Ovary (tissue), 9 donors: Measurements from ENCODE around the gene CKS2. TPM values are rescaled to one million over a fixed set of nuclear protein-coding genes. Genes with fewer than 3 reads are reported as not detected.

Experiments used
- DNase-seq, 5 donors: peaks; one replicate each; pipeline ENCODE4 v3.0.0-alpha.2; 2019 to 2020
- H3K27ac ChIP-seq, 2 donors: fragments of 200-600 bp; one replicate each; pipeline versions ENCODE4 v1.5.1 to v1.8.0; 2019 to 2022
- H3K27me3 ChIP-seq: fragments of 200-600 bp; one replicate; pipeline ENCODE4 v1.8.0; 2022
- H3K36me3 ChIP-seq: fragments of 200-600 bp; sonication (generic); one replicate; pipeline ENCODE4 v1.5.1; 2019
- H3K4me1 ChIP-seq: one replicate; pipeline ENCODE4 v1.8.1; 2013; ENCODE audit warnings: mild to moderate bottlenecking, moderate library complexity; ENCODE audit not compliant: insufficient read depth
- H3K4me3 ChIP-seq: fragments of 200-600 bp; sonication (generic); one replicate; pipeline ENCODE4 v1.5.1; 2017
- H3K9me3 ChIP-seq, 2 donors: fragments of 200-600 bp in 1 of 2; sonication (generic) in 1 of 2; one replicate each; pipeline versions ENCODE4 v1.5.1 to v1.8.1; 2013 to 2019; ENCODE audit warnings: mild to moderate bottlenecking in 1 of 2, moderate library complexity in 1 of 2
- CTCF ChIP-seq, 3 donors: fragments of 450-650 bp in 2 of 3; fragments of 200-600 bp in 1 of 3; IDR thresholded peaks; one replicate each; pipeline versions ENCODE4 v1.5.1 to v1.8.0; 2016 to 2022; ENCODE audit warnings: antibody characterized with exemption in 3 of 3, mild to moderate bottlenecking in 1 of 3
- EP300 ChIP-seq: sonication (generic); formaldehyde crosslinking; IDR thresholded peaks from one replicate; pipeline ENCODE4 v1.6.1; 2017; ENCODE audit warnings: antibody characterized with exemption
- POLR2A ChIP-seq: fragments of 450-650 bp; IDR thresholded peaks from one replicate; pipeline ENCODE4 v1.6.1; 2017; ENCODE audit warnings: antibody characterized with exemption, mild to moderate bottlenecking, moderate library complexity
- WGBS, 3 donors: extraction: QIAGEN DNeasy Blood & Tissue Kit in 1 of 3; methylation state at CpG; one replicate each; pipeline versions ENCODE4 v1.1.5 to v1.1.7; 2013 to 2017; 5-methylcytosine and 5-hydroxymethylcytosine counted together
- intact Hi-C, 4 donors: fragments of 100-400 bp; cut with DNase I; formaldehyde crosslinking; loops; one replicate each; pipeline versions ENCODE4 v1.11.0 to v1.15.1; 2022 to 2023
- polyA plus RNA-seq, 2 donors: library from polyadenylated mRNA; stranded (reverse); fragments of 200-250 nt in 1 of 2; fragments of 350-450 nt in 1 of 2; fragmentation: Illumina TruSeq in 1 of 2; extraction: RNeasy Lipid Tissue Mini Kit (QIAGEN cat#74804) in 1 of 2; gene quantifications; one replicate each; pipeline ENCODE4 v1.2.3, GENCODE V29; 2013 to 2014
- total RNA-seq, 7 donors: library from RNA; depleted of rRNA in 2 of 7; stranded (reverse); fragments of >200 nt in 2 of 7; fragmentation: NEBNext Ultra II Directional in 3 of 7; extraction: Animal tissue kit (Norgen Biotek cat#: 25700) in 3 of 7; gene quantifications; one replicate each; pipeline versions ENCODE4 v1.1.0 to v1.2.4, GENCODE V29; 2016 to 2023
- donor health status: DM: no; HTN: no; CAD: no; lungs with moderate emphysema.
- donor health status: DM: no; HTN: no; CAD: no.
- donor health status: Bipolar disorder and iron deficiency.
- donor health status: DM: yes; HTN: yes; CAD: no.
- donor health status: DM: no; HTN: no; CAD: no.
- donor health status: DM: yes; HTN: yes; CAD: no.

CKS2 gene
- total and polyA plus RNA-seq, 9 donors, result 2.9 to 13.8 (median 7.6) TPM

DNA sequence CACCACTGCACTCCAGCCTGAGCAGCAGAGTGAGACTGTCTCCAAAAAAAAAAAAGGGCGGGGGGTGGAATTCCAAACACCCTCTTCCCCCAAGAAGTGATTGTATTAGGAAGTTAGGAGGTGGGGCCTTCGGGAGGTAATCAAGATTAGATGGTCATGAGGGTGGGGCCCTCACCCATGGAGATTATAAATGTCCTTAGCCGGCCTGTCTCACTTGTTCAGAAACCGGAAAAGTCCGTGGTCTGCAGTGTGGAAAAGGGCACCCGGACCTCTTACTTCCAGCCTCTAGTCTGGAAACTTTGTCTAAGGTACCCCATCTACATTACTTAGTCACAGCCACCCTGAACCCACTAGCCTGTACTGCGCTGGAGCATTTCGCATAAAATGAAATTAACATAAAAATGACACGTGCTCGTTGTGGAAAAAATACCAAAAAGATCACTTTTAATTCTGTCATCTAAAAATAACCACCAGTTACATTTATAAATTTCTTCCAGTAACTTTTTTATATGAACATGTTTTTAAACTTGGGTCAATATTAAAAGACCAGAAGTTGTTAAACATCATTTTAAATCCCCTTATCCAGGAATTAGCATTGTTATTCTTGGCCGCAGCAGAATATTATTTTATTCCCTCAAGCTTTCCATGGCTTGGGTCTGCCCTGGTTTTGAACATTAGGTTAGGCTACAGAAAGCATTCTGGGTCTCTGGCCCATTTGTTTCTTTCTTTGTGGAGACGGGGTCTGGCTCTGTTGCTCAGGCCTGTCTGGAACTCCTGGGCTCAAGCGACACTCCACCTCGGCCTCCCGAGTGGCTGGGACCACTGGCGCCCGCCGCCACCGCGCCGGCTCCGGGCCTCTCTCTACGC, 1.2 kb upstream of the CKS2 start:
- H3K36me3 ChIP-seq, result no peaks in the 10 kb centered on the region
- peaks cover 10% of the 10 kb centered on the region for H3K4me1 ChIP-seq
- intact Hi-C loops, result loop anchor here in 2 of 4 donors (1.0 to 10.0 kb wide), 3 partner anchors 8 to 925 kb away; partner anchors contain the start of genes SECISBP2 (in 1 of the 2) and SPIN1 (in 1 of the 2)
- DNase-seq, result peak in 1 of 5 donors; percentile 25
- TF ChIP-seq POLR2A (no peak), CTCF (IDR thresholded peaks at IDR 0.05) (no peak), EP300 (no peak)
- WGBS, 3 donors, result 20 to 27% (median 21%) methylated on average over 23 of the region's 23 CpGs
- H3K4me3 ChIP-seq, result peak overlapping the region; percentile 62
- H3K9me3 ChIP-seq, result no peaks in the 10 kb centered on the region
- peak overlapping the region; percentile 100 for H3K27ac ChIP-seq
- H3K27me3 ChIP-seq, result no peaks in the 10 kb centered on the region

DNA sequence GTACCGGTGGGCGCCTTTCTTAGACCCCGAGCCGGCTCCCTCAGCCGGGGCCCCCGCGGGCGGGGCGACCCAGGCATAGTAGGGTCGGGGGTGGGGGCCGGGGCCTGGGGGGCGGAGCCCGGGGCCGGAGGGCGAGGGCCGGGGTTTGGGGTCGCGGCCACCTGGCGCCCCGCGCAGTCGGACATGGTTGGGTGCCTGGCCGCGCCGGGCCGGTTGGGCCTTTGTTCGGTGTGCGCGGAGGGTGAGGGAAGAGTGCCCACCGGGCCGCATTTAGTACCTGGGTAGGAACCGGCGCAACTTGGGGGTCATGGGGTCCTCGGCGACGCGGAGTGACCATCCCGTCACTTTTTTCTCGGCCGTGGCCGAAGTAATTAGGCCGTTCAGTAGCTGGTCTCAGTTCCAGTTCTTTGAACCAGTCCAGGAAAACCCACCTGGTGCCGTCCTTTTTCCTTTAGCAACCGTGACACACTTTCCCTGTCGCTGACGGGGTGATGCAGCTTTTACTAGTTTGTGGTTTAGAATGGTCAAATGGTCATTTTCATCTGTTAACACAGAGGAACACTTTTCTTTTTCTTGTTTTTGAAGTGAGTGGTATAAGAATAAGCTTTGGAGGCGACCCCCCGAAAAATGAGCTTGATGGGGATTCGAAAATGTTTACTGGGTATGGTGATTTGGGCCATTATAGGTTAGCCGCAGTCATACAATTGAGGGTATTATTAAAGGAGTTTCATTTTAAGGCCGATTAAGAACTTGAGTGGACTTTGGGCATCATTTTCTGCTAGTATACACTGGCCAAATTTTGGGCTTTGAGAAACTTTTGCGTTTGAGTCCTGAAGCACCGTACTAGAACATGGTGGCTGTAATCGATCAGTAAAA, 589 bp downstream of the CKS2 start:
- DNase-seq, result peak in 1 of 5 donors; percentile 32
- no peaks in the 10 kb centered on the region for H3K36me3 ChIP-seq
- H3K9me3 ChIP-seq, result no peaks in the 10 kb centered on the region
- H3K27me3 ChIP-seq, result no peaks in the 10 kb centered on the region
- peak overlapping the region; percentile 71 for H3K4me3 ChIP-seq
- H3K4me1 ChIP-seq, result peaks cover 10% of the 10 kb centered on the region
- peak overlapping the region in 1 of 2 donors; percentile 10 for H3K27ac ChIP-seq
- WGBS, 3 donors, result 0 to 1% (median 1%) methylated on average over 40 to 54 of the region's 54 CpGs
- TF ChIP-seq CTCF (IDR thresholded peaks at IDR 0.05) (no peak), EP300 (no peak), POLR2A (no peak)
- intact Hi-C loops, result loop anchor here in 2 of 4 donors (10.0 kb wide), 2 partner anchors 793 to 927 kb away; partner anchors contain the start of gene SPIN1 (in 1 of the 2)

- 1 to 2% (median 2%) methylated on average over 8 of the region's 8 CpGs for WGBS, 3 donors
- Histone ChIP-seq H3K27ac (no peak overlapping the region), H3K27me3 (no peaks in the 10 kb centered on the region), H3K9me3 (no peaks in the 10 kb centered on the region), H3K4me3 (no peak overlapping the region), H3K36me3 (no peaks in the 10 kb centered on the region), H3K4me1 (peaks cover 10% of the 10 kb centered on the region)
- no peak for DNase-seq
- no peak for TF ChIP-seq EP300
- no peak for TF ChIP-seq CTCF (IDR thresholded peaks at IDR 0.05)
- TF ChIP-seq POLR2A, result no peak
- intact Hi-C loops, result loop anchor here in 2 of 4 donors (10.0 kb wide), 2 partner anchors 793 to 927 kb away; partner anchors contain the start of gene SPIN1 (in 1 of the 2)
Observed at GRCh38 chr9:89312222-89312571, 1.2 kb downstream of the CKS2 start.

DNA sequence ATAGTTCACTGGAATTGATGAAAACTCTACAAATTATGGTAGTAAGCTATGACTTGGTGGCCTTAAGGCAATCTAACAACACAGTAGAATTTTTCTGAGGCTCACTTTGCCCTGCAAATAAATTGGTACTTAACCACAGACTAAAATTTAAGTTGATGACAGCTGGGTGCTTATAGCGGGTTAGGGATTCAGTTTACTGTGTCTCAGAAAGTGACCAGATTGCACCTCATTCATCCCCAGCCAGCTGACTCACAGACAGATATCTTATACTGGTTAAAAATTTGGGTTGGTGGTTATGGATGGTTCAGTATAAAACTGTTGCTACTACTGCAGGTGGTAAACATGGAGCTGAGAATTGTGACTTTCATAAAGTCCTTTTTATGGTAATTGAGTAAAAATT, 2.8 kb downstream of the CKS2 start:
- no peaks in the 10 kb centered on the region for H3K36me3 ChIP-seq
- WGBS, 3 donors, result 78 to 82% (median 79%) methylated on average over 1 of the region's 1 CpG
- TF ChIP-seq POLR2A (no peak), EP300 (no peak), CTCF (IDR thresholded peaks at IDR 0.05) (no peak)
- H3K27me3 ChIP-seq, result no peaks in the 10 kb centered on the region
- intact Hi-C loops, result loop anchor here in 2 of 4 donors (10.0 kb wide), 2 partner anchors 791 to 929 kb away; partner anchors contain the start of gene SPIN1 (in 1 of the 2)
- H3K4me3 ChIP-seq, result no peak overlapping the region
- no peaks in the 10 kb centered on the region for H3K9me3 ChIP-seq
- H3K27ac ChIP-seq, result no peak overlapping the region
- DNase-seq, result no peak
- peaks cover 10% of the 10 kb centered on the region for H3K4me1 ChIP-seq
